Activated naive CD4-positive, alpha-beta T cell treated with anti-CD3 and anti-CD28 coated beads, Interleukin-2, amount 50 U/mL, for 16 hours (primary cell): ENCODE data around the gene SLMAP.

Source experiments
- DNase-seq: peaks from one replicate; pipeline ENCODE4 v3.0.0-alpha.2; 2020

SLMAP gene

GRCh38 chr3:57972531-57973111, 216.5 kb downstream of the SLMAP start:
- no peak for DNase-seq

GRCh38 chr3:57973715-57974477, 217.8 kb downstream of the SLMAP start:
- DNase-seq, result no peak

GRCh38 chr3:57974796-57975388, 218.8 kb downstream of the SLMAP start:
- no peak for DNase-seq

GRCh38 chr3:57977818-57978235, 221.7 kb downstream of the SLMAP start:
- DNase-seq, result no peak

- no peak for DNase-seq
These were observed 222.2 kb downstream of the SLMAP start for GRCh38 chr3:57978316-57978715.
